Esophagus squamous epithelium (tissue), 4 donors: ENCODE measurements around the gene FNDC11.

Experiments
- POLR2A ChIP-seq, 4 donors: fragments of 450-650 bp; IDR thresholded peaks; one replicate each; pipeline ENCODE4 v1.6.1; 2017; ENCODE audit warnings: antibody characterized with exemption in 4 of 4, mild to moderate bottlenecking in 4 of 4, moderate library complexity in 3 of 4
- TF ChIP-seq, protein P1 (sequence below), 6 experiments: fragments of 450-650 bp in 4 of 6; fragments of 200-600 bp in 2 of 6; sonication (generic) in 2 of 6; IDR thresholded peaks; one replicate each; pipeline ENCODE4 v1.5.1; 2016 to 2019; ENCODE audit warnings: antibody characterized with exemption in 6 of 6, mild to moderate bottlenecking in 4 of 6, moderate library complexity in 4 of 6

DNA sequence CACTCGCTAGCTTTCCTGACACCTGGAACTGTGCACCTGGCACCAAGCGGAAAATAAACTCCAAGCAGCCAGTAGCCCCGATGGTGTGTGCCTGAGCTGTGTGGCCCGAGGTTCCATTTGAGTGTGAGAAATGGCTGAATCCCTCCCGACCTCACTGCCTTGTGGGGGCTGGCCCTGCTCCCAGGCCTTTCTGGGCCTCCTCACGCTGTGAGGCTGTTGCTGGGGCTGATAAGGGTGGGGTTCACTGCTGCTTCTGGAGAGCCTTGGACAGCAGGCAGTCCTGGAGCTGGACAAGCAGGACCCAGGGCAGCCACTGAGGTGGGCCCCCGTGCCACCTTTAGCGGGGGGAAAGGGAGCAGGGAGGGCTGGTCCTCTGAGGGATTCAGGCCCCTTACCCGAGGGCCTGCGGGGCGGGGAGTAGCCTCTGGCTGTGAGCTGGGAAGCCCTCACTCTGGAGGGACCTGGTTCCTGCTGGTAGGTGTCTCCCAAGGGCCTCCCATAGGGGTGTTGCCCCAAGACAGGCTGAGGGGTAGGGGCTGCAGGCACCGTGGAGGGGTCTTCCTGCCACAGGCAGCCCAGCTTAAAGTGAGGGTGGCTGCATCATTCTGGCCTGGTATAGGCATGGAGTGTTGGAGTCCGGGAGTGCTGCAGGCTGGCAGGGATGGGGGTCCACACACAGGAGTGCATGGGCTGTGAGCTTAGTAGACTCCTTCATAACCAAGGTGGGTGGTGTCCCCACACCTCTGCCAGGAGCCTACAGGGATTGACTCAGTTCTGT lies 31.7 kb upstream of the FNDC11 start:
- TF ChIP-seq, protein P1, sequence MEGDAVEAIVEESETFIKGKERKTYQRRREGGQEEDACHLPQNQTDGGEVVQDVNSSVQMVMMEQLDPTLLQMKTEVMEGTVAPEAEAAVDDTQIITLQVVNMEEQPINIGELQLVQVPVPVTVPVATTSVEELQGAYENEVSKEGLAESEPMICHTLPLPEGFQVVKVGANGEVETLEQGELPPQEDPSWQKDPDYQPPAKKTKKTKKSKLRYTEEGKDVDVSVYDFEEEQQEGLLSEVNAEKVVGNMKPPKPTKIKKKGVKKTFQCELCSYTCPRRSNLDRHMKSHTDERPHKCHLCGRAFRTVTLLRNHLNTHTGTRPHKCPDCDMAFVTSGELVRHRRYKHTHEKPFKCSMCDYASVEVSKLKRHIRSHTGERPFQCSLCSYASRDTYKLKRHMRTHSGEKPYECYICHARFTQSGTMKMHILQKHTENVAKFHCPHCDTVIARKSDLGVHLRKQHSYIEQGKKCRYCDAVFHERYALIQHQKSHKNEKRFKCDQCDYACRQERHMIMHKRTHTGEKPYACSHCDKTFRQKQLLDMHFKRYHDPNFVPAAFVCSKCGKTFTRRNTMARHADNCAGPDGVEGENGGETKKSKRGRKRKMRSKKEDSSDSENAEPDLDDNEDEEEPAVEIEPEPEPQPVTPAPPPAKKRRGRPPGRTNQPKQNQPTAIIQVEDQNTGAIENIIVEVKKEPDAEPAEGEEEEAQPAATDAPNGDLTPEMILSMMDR (IDR thresholded peaks at IDR 0.05): no peak
- TF ChIP-seq POLR2A (IDR thresholded peaks at IDR 0.05): no peak
